ENCODE measurements around the gene AUTS2.

Gene AUTS2

GRCh38 chr7:69935107-69935506 is 336.8 kb downstream of the AUTS2 start:
- no peak overlapping the region for H3K4me3 ChIP-seq (ENCODE audit: low read depth, low read length)
- TF ChIP-seq CTCF (IDR thresholded peaks at IDR 0.05; ENCODE audit: borderline replicate concordance, insufficient read depth, low read depth, low read length), result no peak

GRCh38 chr7:69937097-69937496 is 338.8 kb downstream of the AUTS2 start:
- TF ChIP-seq CTCF (IDR thresholded peaks at IDR 0.05; ENCODE audit: borderline replicate concordance, insufficient read depth, low read depth, low read length), result no peak
- no peak overlapping the region for H3K4me3 ChIP-seq (ENCODE audit: low read depth, low read length)

DNA sequence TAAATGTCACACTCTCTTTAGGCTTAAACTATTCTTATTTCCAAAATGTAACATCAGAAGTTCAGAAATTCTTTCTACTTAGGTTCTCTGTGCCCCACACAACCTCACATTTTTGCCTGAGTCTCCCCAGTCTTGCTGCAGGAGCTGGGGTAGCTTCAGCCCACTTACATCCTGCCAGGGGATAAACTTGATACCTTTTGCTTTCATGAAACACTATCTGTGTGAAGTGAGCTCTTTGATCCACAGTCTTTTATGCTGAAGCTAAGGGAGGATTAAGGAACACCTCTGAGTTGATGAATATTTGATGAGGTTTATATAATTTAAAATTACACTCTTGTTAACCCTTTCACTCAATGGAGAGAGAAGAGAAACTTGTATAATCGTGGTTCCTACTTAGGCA is 341.0 kb downstream of the AUTS2 start:
- no peak overlapping the region for H3K4me3 ChIP-seq (ENCODE audit: low read depth, low read length)
- no peak for TF ChIP-seq CTCF (IDR thresholded peaks at IDR 0.05; ENCODE audit: borderline replicate concordance, insufficient read depth, low read depth, low read length)

- H3K4me3 ChIP-seq (ENCODE audit: low read depth, low read length), result no peak overlapping the region
- TF ChIP-seq CTCF (IDR thresholded peaks at IDR 0.05; ENCODE audit: borderline replicate concordance, insufficient read depth, low read depth, low read length), result no peak
These were observed 342.9 kb downstream of the AUTS2 start for GRCh38 chr7:69941077-69941651.

DNA sequence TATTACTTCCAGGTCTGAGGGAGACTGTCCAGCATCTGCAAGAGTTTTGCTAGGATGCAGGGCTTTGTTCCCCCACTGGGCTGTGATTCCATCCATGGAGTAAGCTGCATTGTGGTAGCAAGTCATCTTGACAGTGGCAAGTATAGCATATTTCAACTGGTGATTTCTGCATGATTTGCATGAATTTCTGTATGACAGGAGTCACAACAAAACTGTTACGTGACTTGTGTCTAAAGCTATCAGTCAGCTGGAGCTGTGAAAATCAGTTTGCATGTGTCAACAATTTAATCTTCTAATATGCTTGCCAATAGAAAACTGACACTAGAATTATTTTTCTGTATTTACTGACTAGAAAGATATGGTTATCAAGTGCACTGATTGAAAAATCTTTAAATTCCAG is 344.3 kb downstream of the AUTS2 start:
- H3K4me3 ChIP-seq (ENCODE audit: low read depth, low read length), result no peak overlapping the region
- TF ChIP-seq CTCF (IDR thresholded peaks at IDR 0.05; ENCODE audit: borderline replicate concordance, insufficient read depth, low read depth, low read length), result no peak

- H3K4me3 ChIP-seq (ENCODE audit: low read depth, low read length), result no peak overlapping the region
- no peak for TF ChIP-seq CTCF (IDR thresholded peaks at IDR 0.05; ENCODE audit: borderline replicate concordance, insufficient read depth, low read depth, low read length)
These were observed 348.6 kb downstream of the AUTS2 start for GRCh38 chr7:69946901-69947300.

DNA sequence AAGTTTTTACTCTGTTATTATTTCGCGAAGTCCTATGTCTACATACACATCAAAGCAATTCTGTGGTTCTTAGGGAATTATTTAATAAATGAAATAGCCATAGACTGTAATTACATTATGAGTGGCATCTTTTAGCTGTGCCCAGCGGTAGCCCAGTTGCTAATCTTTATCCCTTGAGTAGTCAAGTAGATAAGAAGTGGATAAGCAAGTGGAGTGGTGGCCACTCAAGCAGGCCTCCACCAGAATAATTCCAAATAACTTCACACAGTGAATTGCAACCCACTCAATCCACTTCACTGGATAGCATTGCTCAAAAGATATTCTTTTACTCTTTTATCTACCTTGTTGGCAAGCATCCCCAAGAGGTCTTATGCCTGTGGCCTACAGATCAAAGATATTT is 349.7 kb downstream of the AUTS2 start:
- no peak overlapping the region for H3K4me3 ChIP-seq (ENCODE audit: low read depth, low read length)
- TF ChIP-seq CTCF (IDR thresholded peaks at IDR 0.05; ENCODE audit: borderline replicate concordance, insufficient read depth, low read depth, low read length), result no peak

All from GM12875 (cell line).